Measurements from ENCODE around the gene DMRTA2. TPM values are rescaled to one million over a fixed set of nuclear protein-coding genes. Genes with fewer than 3 reads are reported as not detected.
"Not testable (repeated sequence)": the region's sequence is repeated elsewhere in the genome, so short reads cannot be mapped to it uniquely, and the experiment has no call there.

The DMRTA2 gene
- total RNA-seq, 1 donor from 2014 or later: not detected

DNA sequence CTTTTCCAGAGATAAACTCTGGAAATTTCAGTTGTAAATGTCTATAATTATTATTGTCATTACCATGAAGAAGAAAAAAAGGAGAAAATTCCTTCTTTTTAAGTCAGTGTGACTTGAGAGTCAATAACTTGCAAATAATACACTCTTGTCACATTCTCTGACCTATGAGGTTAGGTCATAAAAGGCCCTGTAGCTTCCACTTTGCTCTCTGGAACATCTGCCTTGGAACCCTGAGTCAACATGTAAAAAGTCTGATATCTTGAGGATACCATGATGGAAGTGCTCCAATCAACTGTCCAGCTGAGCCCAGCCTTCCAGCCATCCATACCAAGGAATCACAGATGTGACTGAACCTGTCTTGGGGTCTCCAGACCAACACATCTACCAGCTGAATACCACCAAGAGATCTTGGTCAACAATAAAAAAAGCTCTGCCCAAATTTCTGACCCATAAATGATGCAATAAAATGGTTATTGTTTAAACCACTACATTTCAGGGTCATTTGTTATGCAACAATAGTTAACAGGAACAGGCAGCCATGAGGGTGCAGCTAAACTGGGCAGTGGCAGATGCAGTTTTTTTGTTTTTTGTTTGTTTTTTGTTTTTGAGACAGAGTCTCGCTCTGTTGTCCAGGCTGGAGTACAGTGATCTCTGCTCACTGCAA lies 10.3 kb downstream of the DMRTA2 start:
- H3K27ac Mint-ChIP-seq (ENCODE audit: unreplicated experiment): no peak overlapping the region
- peaks cover 4% of the 10 kb centered on the region for H3K36me3 Mint-ChIP-seq (ENCODE audit: low read depth)
- peaks cover 69% of the 10 kb centered on the region for H3K27me3 Mint-ChIP-seq (ENCODE audit: low read depth)
- H3K9me3 Mint-ChIP-seq (ENCODE audit: low read depth): peaks cover 9% of the 10 kb centered on the region
- TF ChIP-seq, protein P1, sequence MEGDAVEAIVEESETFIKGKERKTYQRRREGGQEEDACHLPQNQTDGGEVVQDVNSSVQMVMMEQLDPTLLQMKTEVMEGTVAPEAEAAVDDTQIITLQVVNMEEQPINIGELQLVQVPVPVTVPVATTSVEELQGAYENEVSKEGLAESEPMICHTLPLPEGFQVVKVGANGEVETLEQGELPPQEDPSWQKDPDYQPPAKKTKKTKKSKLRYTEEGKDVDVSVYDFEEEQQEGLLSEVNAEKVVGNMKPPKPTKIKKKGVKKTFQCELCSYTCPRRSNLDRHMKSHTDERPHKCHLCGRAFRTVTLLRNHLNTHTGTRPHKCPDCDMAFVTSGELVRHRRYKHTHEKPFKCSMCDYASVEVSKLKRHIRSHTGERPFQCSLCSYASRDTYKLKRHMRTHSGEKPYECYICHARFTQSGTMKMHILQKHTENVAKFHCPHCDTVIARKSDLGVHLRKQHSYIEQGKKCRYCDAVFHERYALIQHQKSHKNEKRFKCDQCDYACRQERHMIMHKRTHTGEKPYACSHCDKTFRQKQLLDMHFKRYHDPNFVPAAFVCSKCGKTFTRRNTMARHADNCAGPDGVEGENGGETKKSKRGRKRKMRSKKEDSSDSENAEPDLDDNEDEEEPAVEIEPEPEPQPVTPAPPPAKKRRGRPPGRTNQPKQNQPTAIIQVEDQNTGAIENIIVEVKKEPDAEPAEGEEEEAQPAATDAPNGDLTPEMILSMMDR (IDR thresholded peaks at IDR 0.05): no peak
- H3K4me1 Mint-ChIP-seq (ENCODE audit: low read depth): peaks cover 13% of the 10 kb centered on the region
- no peak overlapping the region for H3K4me3 Mint-ChIP-seq (ENCODE audit: unreplicated experiment)
- no peak for DNase-seq (ENCODE audit: low spot score)

DNA sequence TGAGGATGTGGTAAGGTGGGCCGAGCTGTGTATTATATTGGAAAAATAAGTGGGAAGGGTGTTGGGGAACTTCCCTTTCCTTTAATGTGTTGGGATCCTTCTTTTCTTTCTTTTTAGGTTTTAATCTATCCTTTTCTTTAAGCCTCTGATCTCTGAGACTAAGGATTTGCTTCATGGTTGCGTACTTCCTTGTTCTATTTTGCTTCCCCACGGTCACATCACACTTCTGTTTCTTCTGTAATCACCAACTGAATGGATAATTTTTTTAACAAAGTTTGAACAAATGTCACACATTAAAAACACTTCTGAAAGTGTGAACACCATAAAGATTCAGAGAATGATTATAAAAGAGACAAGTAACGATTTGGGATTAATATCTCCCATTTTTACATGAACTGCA lies 17.4 kb downstream of the DMRTA2 start:
- DNase-seq (ENCODE audit: low spot score): no peak
- Mint-ChIP-seq H3K4me1 (ENCODE audit: low read depth) (no peaks in the 10 kb centered on the region), H3K4me3 (ENCODE audit: unreplicated experiment) (no peak overlapping the region), H3K27me3 (ENCODE audit: low read depth) (peaks cover 51% of the 10 kb centered on the region), H3K36me3 (ENCODE audit: low read depth) (no peaks in the 10 kb centered on the region), H3K27ac (ENCODE audit: unreplicated experiment) (no peak overlapping the region), H3K9me3 (ENCODE audit: low read depth) (peaks cover 12% of the 10 kb centered on the region)
- TF ChIP-seq, protein P1 (IDR thresholded peaks at IDR 0.05): no peak

DNA sequence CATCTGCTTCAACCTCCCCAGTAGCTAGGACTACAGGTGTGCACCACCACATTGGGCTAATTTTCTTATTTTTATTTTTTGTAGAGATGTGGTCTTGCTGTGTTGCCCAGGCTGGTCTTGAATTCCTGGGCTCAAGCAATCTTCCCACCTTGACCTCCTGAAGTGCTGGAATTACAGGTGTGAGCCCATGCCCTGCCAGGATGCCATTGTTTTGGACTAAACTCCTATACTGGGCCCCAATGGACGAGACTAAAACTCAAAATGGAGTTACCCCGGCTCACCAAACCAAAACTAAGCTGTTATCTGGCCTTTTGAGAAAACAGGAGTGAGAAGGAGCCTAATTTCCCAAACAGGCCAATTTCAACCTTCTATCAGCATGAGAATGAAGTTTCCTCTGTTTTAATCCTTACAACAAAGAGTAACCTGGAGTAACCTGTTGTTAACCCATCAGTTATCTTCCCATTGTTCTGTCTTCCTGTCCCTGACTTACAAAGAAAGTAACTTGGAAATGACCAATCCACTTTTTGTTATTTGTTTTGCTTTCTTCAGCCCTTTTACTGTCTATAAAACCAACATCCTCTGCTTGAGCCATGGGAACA lies 29.6 kb downstream of the DMRTA2 start:
- TF ChIP-seq, protein P1 (IDR thresholded peaks at IDR 0.05): no peak
- H3K27me3 Mint-ChIP-seq (ENCODE audit: low read depth): peaks cover 14% of the 10 kb centered on the region
- peaks cover 14% of the 10 kb centered on the region for H3K9me3 Mint-ChIP-seq (ENCODE audit: low read depth)
- no peak for DNase-seq (ENCODE audit: low spot score)
- H3K36me3 Mint-ChIP-seq (ENCODE audit: low read depth): no peaks in the 10 kb centered on the region
- H3K4me1 Mint-ChIP-seq (ENCODE audit: low read depth): no peaks in the 10 kb centered on the region
- no peak overlapping the region for H3K27ac Mint-ChIP-seq (ENCODE audit: unreplicated experiment)
- H3K4me3 Mint-ChIP-seq (ENCODE audit: unreplicated experiment): no peak overlapping the region

DNA sequence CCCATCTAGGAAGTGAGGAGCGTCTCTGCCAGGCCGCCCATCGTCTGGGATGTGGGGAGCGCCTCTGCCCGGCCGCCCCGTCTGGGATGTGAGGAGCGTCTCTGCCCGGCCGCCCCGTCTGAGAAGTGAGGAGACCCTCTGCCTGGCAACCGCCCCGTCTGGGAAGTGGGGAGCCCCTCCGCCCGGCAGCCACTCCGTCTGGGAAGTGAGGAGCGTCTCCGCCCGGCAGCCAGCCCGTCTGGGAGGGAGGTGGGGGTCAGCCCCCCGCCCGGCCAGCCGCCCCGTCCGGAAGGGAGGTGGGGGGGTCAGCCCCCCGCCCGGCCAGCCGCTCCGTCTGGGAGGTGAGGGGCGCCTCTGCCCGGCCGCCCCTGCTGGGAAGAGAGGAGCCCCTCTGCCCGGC lies 41.7 kb downstream of the DMRTA2 start:
- DNase-seq (ENCODE audit: low spot score); H3K4me1 Mint-ChIP-seq (ENCODE audit: low read depth); H3K4me3 Mint-ChIP-seq (ENCODE audit: unreplicated experiment); H3K36me3 Mint-ChIP-seq (ENCODE audit: low read depth); H3K27ac Mint-ChIP-seq (ENCODE audit: unreplicated experiment): not testable (repeated sequence)
- Mint-ChIP-seq H3K27me3 (ENCODE audit: low read depth) (peaks cover 22% of the 10 kb centered on the region), H3K9me3 (ENCODE audit: low read depth) (peaks cover 13% of the 10 kb centered on the region)

DNA sequence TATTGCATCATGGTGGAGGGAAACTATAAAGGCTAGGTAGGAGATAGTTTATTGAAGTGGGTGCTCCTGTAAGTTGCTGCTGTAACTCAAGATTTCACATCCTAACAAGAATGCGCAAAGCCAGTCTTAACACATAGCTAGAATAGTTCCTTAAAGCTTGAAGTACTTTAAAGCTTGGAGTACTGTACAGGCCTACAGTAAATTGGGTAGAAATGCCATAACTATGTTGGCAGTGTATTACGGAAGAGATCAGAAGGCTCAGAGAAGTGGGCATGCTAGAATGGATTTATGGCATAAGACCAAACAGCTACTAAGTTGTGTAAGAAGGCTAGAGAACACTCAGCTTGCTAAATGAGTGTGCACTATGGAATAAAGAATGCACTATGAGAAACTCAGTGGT lies 44.5 kb downstream of the DMRTA2 start:
- Mint-ChIP-seq H3K27me3 (ENCODE audit: low read depth) (peaks cover 33% of the 10 kb centered on the region), H3K27ac (ENCODE audit: unreplicated experiment) (no peak overlapping the region), H3K4me1 (ENCODE audit: low read depth) (no peaks in the 10 kb centered on the region), H3K9me3 (ENCODE audit: low read depth) (peaks cover 19% of the 10 kb centered on the region), H3K4me3 (ENCODE audit: unreplicated experiment) (no peak overlapping the region), H3K36me3 (ENCODE audit: low read depth) (no peaks in the 10 kb centered on the region)
- TF ChIP-seq, protein P1 (IDR thresholded peaks at IDR 0.05): no peak
- no peak for DNase-seq (ENCODE audit: low spot score)

DNA sequence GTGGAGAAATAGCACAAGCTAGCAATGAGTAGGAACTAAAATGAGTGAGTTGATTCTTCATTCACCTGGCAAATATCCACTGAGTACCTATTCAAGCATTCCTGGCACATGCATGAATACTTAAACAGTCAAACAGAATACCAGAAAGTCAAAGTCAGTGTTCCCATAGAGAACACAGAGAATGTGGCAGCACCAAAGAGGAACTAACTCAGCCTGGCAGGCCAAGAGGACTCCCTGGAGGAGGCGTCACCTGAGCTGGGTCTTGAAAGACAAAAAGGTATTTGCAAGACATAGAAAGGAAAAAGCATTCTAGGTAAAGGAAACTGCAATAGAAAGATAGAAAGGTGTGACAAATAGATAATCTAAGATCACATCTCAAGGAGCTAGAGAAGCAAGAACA lies 49.7 kb downstream of the DMRTA2 start:
- no peak overlapping the region for H3K4me3 Mint-ChIP-seq (ENCODE audit: unreplicated experiment)
- H3K36me3 Mint-ChIP-seq (ENCODE audit: low read depth): no peaks in the 10 kb centered on the region
- no peak for DNase-seq (ENCODE audit: low spot score)
- H3K27me3 Mint-ChIP-seq (ENCODE audit: low read depth): peaks cover 57% of the 10 kb centered on the region
- H3K27ac Mint-ChIP-seq (ENCODE audit: unreplicated experiment): no peak overlapping the region
- no peaks in the 10 kb centered on the region for H3K4me1 Mint-ChIP-seq (ENCODE audit: low read depth)
- peaks cover 16% of the 10 kb centered on the region for H3K9me3 Mint-ChIP-seq (ENCODE audit: low read depth)
- TF ChIP-seq, protein P1 (IDR thresholded peaks at IDR 0.05): no peak
